ENCODE measurements around the gene SLX4.

SLX4 gene

GRCh38 chr16:3566990-3567389, 44.4 kb downstream of the SLX4 start:
- H3K4me3 ChIP-seq (replicated peaks; ENCODE audit: low read depth, low read length), result no peak overlapping the region
- TF ChIP-seq CTCF (IDR thresholded peaks at IDR 0.05; ENCODE audit: insufficient read depth, low read length, poor library complexity, severe bottlenecking), result no peak
- no peak for DNase-seq (ENCODE audit: extremely low read depth, insufficient read length)

GRCh38 chr16:3564889-3565141, 46.6 kb downstream of the SLX4 start:
- Histone ChIP-seq H3K36me3 (ENCODE audit: control insufficient read depth, insufficient read depth, low read length) (peaks cover 16% of the 10 kb centered on the region), H3K4me3 (replicated peaks; ENCODE audit: low read depth, low read length) (no peak overlapping the region), H3K27me3 (replicated peaks; ENCODE audit: control insufficient read depth, insufficient read depth, low read length) (no peaks in the 10 kb centered on the region)
- no peak for DNase-seq (ENCODE audit: extremely low read depth, insufficient read length)
- no peak for TF ChIP-seq CTCF (IDR thresholded peaks at IDR 0.05; ENCODE audit: insufficient read depth, low read length, poor library complexity, severe bottlenecking)

More at GRCh38 chr16:3566990-3567389, 44.4 kb downstream of the SLX4 start:
- peaks cover 14% of the 10 kb centered on the region for H3K36me3 ChIP-seq (ENCODE audit: control insufficient read depth, insufficient read depth, low read length)
- H3K27me3 ChIP-seq (replicated peaks; ENCODE audit: control insufficient read depth, insufficient read depth, low read length), result no peaks in the 10 kb centered on the region

- no peak overlapping the region for H3K4me3 ChIP-seq (replicated peaks; ENCODE audit: low read depth, low read length)
- DNase-seq (ENCODE audit: extremely low read depth, insufficient read length), result no peak
- TF ChIP-seq CTCF (IDR thresholded peaks at IDR 0.05; ENCODE audit: insufficient read depth, low read length, poor library complexity, severe bottlenecking), result no peak
- no peaks in the 10 kb centered on the region for H3K27me3 ChIP-seq (replicated peaks; ENCODE audit: control insufficient read depth, insufficient read depth, low read length)
- peaks cover 16% of the 10 kb centered on the region for H3K36me3 ChIP-seq (ENCODE audit: control insufficient read depth, insufficient read depth, low read length)
These were observed 47.1 kb downstream of the SLX4 start for GRCh38 chr16:3564130-3564888.

- no peak for DNase-seq (ENCODE audit: extremely low read depth, insufficient read length)
- Histone ChIP-seq H3K36me3 (ENCODE audit: control insufficient read depth, insufficient read depth, low read length) (peaks cover 16% of the 10 kb centered on the region), H3K4me3 (replicated peaks; ENCODE audit: low read depth, low read length) (no peak overlapping the region), H3K27me3 (replicated peaks; ENCODE audit: control insufficient read depth, insufficient read depth, low read length) (no peaks in the 10 kb centered on the region)
- no peak for TF ChIP-seq CTCF (IDR thresholded peaks at IDR 0.05; ENCODE audit: insufficient read depth, low read length, poor library complexity, severe bottlenecking)
These were observed 48.4 kb downstream of the SLX4 start for GRCh38 chr16:3562914-3563480.

- Histone ChIP-seq H3K27me3 (replicated peaks; ENCODE audit: control insufficient read depth, insufficient read depth, low read length) (no peaks in the 10 kb centered on the region), H3K4me3 (replicated peaks; ENCODE audit: low read depth, low read length) (no peak overlapping the region), H3K36me3 (ENCODE audit: control insufficient read depth, insufficient read depth, low read length) (peaks cover 20% of the 10 kb centered on the region)
- no peak for DNase-seq (ENCODE audit: extremely low read depth, insufficient read length)
- TF ChIP-seq CTCF (IDR thresholded peaks at IDR 0.05; ENCODE audit: insufficient read depth, low read length, poor library complexity, severe bottlenecking), result no peak
These were observed 49.8 kb downstream of the SLX4 start for GRCh38 chr16:3561626-3562025.

Measured in GM06990 (cell line).